Measurements from ENCODE around the gene SNX12.

GRCh38 chrX:71105628-71106027 is 37.5 kb upstream of the SNX12 start:
- TF ChIP-seq CTCF (IDR thresholded peaks at IDR 0.05): no peak
- TF ChIP-seq POLR2A (IDR thresholded peaks at IDR 0.05): no peak
- TF ChIP-seq EP300 (IDR thresholded peaks at IDR 0.05): no peak

Measured in tibial nerve (tissue), 4 donors.